Stimulated activated CD4-positive, alpha-beta T cell treated with anti-CD3 and anti-CD28 coated beads, Interleukin-4, amount 100 ng/mL, for 4 hours (primary cell): ENCODE results near the gene VCPKMT.

Experiments
- DNase-seq, 2 experiments: peaks; one replicate each; pipeline ENCODE4 v3.0.0-alpha.2; 2020

The VCPKMT gene

GRCh38 chr14:50063876-50064420 lies 52.4 kb downstream of the VCPKMT start:
- DNase-seq: no peak

GRCh38 chr14:50062438-50063085 lies 53.8 kb downstream of the VCPKMT start:
- DNase-seq: peak; percentile 58 to 88

- peak; percentile 43 to 60 for DNase-seq
Observed at GRCh38 chr14:50061664-50062437, 54.5 kb downstream of the VCPKMT start.

- peak in 1 of 2 experiments; percentile 55 for DNase-seq
Observed at GRCh38 chr14:50060871-50061663, 55.3 kb downstream of the VCPKMT start.

GRCh38 chr14:50059763-50060616 lies 56.4 kb downstream of the VCPKMT start:
- DNase-seq: no peak
